T-helper 9 cell (primary cell): ENCODE measurements around the gene BATF.
"Not testable (repeated sequence)": the region's sequence is repeated elsewhere in the genome, so short reads cannot be mapped to it uniquely, and the experiment has no call there.

Source experiments
- DNase-seq: peaks from one replicate; pipeline ENCODE4 v3.0.0-alpha.2; 2020
- total RNA-seq, 2 donors: gene quantifications; one replicate each; lab custom pipeline; 2026; lab: John Stamatoyannopoulos, UW

BATF gene, protein sequence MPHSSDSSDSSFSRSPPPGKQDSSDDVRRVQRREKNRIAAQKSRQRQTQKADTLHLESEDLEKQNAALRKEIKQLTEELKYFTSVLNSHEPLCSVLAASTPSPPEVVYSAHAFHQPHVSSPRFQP
- total RNA-seq: 16.7 to 42.7 reads per million in 2 donors

DNA sequence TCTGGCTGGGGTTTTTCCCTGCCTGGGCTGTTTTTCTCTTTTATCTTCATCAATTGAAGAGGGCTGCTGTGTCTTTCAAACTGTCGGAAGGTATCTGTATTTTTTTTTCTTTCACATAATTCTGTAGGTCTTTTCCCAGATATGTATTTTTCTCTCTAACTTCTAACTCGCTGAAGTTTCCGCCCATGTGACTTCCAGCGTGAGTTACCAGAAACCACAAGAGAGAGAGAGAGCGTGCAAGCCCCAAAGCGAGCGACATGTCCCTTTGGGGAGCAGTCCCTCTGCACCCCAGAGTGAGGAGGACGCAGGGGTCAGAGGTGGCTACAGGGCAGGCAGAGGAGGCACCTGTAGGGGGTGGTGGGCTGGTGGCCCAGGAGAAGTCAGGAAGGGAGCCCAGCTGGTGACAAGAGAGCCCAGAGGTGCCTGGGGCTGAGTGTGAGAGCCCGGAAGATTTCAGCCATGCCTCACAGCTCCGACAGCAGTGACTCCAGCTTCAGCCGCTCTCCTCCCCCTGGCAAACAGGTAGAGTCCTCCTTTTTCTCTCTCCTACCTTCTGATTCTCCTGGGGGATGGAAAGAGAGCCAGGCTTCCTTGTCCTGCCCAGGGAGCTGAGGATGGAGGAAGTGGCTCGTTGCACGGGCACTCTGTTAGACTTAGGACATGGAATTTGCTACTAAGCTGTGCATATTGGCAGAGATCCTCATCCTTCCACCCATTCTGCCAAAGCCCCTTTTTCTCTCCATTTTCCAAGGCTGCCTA lies at the start of gene BATF:
TSS of gene BATF (plus strand) at position 246 of the 759 bp plus-strand sequence. CDS start at position 460, 214 bp downstream.
- DNase-seq: peak; percentile 57

DNA sequence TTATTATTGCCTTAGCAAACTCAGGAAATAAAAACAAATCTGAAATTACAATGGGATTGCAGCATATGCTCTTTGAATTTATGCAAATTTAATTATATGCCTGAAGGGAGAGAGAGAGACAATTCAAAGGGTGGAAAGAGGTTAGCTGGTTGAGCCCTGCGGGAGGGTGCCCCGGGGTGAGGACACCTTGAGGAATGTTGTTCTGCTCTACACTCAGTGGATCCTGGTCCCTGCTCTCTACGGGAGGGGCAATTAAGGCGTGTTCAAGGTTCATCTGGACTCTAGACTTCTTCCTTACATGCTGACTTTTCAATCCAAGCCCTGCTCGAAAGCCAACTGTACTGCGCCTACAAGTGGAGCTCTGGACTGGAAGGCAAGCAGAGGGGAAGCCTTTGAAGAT lies 48.1 kb upstream of the BATF start:
- not testable (repeated sequence) for DNase-seq

- no peak for DNase-seq
Observed at GRCh38 chr14:75476274-75476995, 45.8 kb upstream of the BATF start.

GRCh38 chr14:75477881-75478280 lies 44.4 kb upstream of the BATF start:
- DNase-seq: no peak

DNA sequence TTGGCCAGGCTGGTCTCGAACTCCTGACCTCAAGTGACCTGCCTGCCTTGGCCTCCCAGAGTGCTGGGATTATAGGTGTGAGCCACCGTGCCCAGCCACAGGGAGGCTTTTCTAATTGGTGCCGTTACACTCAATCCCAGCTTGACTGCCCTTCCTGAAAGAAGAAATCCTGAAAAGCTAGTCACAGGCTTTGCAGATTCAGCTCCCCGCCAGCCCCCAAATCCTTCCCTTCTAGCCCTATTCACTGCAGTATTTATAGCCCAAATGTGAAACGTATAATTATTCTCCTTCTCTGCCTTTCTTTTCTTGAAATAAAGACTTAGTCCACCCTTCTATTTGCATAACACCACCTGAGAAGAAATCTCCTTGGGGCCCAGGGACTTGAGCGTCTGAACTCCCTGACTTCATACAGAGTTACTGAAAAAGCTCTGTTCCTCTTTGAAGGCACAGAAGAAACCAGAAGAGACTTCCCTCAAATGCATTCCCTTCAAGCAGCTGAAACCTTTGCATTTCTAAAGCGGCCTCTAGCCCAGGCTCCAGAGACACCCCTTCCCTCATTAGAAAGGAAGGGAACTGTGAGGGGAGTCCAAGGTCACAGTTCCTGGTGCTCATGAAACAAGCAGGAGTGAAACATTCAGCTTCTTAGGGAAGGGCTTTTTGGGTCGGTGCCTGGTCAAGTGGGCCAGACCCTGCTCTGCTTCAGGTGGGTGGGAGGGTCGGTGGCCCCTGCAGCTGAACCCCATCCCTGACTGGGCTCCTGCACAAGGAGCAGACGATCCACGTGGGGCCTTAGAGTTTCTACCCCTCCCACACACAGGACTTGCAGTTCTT lies 42.3 kb upstream of the BATF start:
- no peak for DNase-seq

DNA sequence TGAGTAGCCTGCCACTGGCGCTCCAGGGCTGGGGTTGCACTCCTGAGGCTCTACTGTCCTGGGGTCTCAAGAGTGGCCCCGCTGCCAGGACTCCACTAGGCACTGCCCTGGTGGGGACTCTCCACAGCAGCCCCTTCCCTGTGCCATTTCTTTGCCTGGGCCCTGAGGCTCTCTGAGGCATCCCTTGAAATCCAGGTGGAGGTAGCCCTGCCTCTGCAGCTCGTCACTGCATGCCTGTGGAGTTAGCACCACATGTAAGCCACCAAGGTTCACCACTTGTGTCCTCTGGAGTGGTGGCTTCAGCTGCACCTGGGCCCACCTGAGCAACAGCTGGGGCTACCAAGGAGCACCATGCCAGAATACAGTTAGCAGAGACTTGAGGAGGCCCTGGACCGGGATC lies 39.9 kb upstream of the BATF start:
- DNase-seq: no peak

DNA sequence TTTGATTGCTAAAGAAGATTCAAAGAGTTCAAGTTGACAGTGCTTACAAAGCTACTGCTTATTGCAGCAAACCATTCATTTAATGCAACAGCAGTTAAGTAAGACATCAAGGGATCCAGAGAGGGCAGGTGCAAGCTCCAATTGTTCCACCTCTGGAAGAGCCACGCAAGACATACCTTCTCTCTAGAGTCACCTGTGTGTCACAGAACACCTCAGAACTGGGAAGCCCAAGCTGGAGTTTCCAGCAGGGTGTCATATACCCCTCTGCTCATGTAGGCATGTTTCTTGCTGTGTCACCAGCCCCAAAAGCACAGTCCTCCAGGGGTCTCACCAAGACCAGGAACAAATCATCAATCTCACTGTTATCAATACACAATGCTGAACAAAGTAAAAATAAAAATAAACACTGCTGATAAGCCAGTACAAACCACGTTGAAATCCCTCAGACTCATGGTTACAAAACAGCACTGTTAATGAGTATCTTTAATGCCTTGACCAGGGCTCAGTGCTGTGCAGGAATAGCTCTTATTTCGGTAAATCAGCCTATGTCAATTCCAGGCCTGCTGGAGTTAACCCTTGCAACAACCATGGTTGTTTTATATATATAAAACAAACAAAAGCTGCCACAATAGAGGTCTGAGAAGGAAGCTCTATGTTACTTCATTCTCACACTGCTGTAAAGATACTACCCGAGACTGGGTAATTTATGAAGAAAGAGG lies 37.4 kb upstream of the BATF start:
- no peak for DNase-seq

- DNase-seq: no peak
Observed at GRCh38 chr14:75486318-75486717, 36.0 kb upstream of the BATF start.

DNA sequence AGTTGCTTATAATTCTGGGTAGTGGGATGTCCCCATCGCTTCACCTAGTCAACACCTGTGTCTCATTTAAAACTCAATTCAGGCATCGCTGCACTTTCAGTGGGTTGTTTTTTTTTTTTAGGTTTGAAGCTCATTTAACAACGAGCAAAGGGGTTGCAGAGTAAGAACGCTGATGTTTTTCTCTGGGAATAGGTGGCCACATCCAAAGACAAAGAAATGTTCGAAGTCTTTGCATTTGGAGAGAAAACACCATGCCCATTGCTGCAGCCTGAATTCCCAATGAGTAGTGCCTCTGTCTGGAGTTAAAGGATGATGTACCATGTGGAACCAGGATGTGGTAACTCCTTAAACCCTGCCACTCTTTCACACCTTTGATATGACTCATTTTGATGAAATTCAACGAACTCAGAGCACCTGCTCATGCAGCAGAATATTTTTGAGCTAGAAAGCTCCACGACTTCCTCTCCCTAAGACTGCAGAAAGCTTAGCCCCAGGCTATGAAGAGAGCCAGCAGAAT lies 35.1 kb upstream of the BATF start:
- no peak for DNase-seq

DNA sequence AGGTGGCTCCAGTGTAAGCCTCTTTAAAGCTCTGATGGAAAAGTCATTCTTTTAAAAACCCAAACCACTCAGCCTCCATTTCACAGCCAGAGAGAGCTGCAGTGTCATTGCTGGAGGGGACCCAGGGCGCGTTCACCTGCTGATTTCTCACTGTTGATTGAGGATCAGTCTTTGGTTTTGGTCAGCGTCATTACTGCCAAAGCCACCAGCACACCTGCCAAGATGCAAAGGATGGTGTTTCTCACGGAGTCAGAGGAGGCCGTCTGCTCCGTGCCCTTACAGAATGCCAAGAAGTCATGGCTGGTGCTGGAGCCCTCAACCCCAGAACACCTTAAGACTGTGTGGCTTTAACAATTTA lies 32.8 kb upstream of the BATF start:
- DNase-seq: no peak

GRCh38 chr14:75491376-75491978 lies 30.8 kb upstream of the BATF start:
- no peak for DNase-seq

DNA sequence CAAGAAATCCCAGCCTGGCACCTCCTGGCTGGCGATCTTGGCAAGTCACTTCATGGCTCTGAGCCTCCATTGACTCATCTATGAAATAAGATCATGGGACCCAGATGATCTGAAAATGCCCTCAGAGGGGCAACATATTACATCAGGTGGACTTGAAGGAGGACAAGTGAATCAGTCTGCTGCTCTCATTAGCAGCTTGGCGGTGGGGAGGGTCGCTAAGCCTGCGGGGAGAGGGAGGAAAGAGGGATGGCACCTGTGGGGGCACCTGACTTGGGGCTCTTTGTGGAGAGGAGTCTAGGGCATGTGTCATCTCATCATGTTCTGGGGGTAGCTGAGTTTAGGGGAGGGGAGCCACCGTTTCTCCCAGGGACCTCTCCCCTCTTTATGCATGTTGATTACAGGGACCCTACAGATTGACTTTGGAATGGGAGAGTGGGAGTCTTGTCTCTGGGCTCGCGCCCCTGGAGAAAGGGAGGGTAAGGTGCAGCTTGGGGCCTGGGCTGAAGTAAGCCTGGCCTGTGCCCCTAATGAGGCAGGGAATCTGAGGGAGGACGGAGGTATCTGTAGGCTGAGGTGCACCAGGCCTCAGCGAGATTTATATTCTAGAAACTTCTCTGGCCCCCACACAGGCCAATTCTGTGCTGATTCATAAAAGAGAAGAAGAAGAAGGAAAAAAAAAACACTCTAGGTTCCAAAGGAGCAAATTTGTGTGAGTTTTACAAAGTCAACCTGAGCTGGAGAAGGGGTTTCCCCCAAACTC lies 29.3 kb upstream of the BATF start:
- no peak for DNase-seq

DNA sequence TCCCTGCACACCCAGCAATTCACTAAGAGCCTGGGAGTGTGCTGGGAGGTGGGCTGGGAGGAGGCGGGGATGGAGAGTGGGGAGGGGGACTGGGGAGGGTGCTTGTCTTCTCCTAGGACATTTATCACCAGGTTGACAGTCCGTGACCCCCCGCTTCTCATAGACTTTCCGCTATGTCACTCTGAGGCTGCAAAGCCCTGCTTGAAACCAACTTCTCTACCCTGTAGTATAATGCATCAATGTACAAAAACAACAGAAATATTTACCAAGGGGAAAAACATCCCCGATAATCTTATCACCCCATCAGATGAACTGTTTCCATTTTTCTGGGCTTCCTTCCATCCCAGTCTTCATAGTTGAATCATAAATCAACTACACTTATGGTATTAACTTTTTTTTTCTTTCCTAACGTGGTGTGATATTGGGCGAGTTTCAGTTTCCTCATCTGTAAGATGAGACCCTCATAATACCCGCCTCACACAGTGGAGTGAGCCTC lies 28.6 kb upstream of the BATF start:
- no peak for DNase-seq

DNA sequence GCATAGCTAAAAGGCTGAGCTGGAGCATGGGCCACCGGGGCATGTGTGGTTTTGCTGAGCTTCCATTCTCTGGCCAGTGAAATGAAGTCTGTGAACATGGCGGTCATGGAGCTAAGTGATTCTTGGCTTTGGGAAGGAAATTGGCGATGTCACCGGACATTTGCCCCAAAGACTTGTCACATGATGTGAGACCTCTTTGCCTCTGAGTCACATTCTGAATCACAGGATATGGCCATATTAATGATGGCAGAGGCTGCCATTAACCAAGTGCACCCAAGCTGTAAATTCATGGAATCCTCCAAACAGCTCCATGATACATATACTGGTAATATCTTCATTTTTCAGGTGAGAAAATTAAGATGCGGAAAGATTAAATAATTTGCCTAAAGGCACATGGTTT lies 27.4 kb upstream of the BATF start:
- DNase-seq: no peak

DNA sequence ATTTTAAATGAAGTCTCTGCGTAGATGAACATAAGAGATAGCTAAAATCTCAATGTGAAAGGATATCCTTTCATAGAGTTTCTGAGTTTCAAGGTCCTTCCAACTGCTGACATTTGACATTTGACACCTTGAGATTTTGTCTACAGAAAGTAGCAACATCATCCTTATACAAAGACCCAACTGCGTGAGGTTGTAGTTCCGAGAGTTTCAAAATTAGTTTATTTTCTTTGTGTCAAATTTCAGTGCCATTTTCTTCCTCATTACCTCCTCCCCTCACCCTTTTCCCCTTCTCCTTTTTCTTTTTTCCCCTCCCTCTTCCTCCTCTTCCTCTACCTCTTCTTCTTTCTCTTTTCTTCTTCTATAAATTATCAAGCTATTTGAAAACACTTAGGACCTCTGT lies 26.9 kb upstream of the BATF start:
- DNase-seq: no peak

DNA sequence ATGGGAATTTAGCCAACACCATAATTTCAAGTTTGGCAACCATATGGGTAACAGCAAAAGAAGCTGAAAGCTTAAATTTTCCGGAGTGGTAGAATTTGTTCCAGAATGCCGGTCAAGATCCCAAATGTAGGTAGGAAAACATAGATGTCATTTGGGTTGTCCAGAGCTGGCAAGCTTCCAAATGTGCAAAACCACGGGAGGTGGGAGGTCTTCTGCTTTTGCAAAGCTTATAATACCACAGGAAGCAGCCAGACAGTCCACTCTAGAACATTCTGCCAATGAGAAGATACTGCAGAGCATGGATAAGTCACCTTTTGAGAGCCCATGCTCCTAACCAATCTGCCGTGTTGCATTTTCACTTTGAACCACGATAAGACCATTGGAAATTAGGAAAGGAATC lies 26.4 kb upstream of the BATF start:
- no peak for DNase-seq

DNA sequence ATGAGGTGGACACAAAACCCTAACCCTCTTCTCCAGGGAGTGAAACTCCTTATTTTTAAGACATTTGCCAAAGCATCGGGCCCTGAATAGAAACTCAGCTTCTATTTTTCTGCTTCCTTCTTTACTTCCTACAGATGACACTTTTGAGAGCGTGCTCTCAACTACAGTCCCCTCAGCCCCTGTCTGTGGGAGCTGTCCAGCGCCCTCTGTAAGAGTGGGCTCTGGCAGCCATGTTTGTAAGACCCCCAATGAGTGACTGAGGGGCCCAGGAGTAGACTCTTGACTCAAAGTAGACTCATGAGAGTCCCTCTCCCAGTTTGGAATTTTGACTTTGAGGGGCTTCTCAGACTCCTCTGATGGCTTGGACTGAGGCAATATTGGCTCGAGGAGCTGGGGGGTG lies 25.5 kb upstream of the BATF start:
- DNase-seq: no peak

- DNase-seq: no peak
Observed at GRCh38 chr14:75497191-75497590, 25.1 kb upstream of the BATF start.

- DNase-seq: no peak
Observed at GRCh38 chr14:75497701-75498100, 24.6 kb upstream of the BATF start.

GRCh38 chr14:75499084-75499875 lies 23.0 kb upstream of the BATF start:
- DNase-seq: no peak
